HG02870 (cell line): ENCODE data around the gene BMP2.

ENCODE experiments used
- ATAC-seq: cut with Tn5 transposase; IDR thresholded peaks from one replicate; pipeline ENCODE4 v1.9.1; 2021; ENCODE audit warnings: mild to moderate bottlenecking, moderate library complexity; ENCODE audit not compliant: unreplicated experiment

Gene BMP2

DNA sequence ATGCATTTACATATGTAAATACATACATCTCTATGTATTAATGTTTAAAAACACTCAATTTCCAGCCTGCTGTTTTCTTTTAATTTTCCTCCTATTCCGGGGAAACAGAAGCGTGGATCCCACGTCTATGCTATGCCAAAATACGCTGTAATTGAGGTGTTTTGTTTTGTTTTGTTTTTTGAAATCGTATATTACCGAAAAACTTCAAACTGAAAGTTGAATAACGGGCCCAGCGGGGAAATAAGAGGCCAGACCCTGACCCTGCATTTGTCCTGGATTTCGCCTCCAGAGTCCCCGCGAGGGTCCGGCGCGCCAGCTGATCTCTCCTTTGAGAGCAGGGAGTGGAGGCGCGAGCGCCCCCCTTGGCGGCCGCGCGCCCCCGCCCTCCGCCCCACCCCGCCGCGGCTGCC is 355 bp upstream of the BMP2 start:
- ATAC-seq = no peak

GRCh38 chr20:6768228-6769140 is 998 bp downstream of the BMP2 start:
- no peak for ATAC-seq

DNA sequence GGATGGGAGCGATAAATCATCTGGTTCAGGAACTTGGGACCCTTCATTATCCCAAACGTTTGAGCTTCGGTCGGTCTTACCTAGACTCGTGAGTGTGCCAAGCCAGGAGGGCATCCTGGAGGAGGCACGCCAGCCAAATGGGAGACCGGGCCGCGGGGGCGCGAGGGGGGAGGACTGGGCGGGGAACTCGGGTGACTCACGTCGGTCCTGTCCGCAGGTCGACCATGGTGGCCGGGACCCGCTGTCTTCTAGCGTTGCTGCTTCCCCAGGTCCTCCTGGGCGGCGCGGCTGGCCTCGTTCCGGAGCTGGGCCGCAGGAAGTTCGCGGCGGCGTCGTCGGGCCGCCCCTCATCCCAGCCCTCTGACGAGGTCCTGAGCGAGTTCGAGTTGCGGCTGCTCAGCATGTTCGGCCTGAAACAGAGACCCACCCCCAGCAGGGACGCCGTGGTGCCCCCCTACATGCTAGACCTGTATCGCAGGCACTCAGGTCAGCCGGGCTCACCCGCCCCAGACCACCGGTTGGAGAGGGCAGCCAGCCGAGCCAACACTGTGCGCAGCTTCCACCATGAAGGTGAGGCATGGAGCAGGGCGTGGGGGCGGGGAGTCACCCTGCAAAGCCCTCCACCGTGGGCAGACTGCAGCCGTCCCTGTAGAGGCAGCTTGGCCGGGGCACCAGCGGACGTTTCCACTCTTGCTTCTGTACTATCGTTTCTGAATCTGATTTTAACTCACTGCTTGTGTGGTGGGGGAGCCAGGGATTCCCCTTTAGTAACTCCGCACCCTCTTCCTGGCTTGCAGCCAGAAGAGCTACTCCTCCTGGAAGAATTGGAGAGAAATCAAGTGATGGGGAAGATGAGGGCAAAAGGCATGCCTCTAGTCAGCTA is 2.7 kb downstream of the BMP2 start:
- no peak for ATAC-seq

GRCh38 chr20:6770786-6771100 is 3.3 kb downstream of the BMP2 start:
- no peak for ATAC-seq

- ATAC-seq = no peak
These were observed 13.1 kb downstream of the BMP2 start for GRCh38 chr20:6780433-6781190.

- ATAC-seq = no peak
These were observed 16.3 kb downstream of the BMP2 start for GRCh38 chr20:6783752-6784151.

DNA sequence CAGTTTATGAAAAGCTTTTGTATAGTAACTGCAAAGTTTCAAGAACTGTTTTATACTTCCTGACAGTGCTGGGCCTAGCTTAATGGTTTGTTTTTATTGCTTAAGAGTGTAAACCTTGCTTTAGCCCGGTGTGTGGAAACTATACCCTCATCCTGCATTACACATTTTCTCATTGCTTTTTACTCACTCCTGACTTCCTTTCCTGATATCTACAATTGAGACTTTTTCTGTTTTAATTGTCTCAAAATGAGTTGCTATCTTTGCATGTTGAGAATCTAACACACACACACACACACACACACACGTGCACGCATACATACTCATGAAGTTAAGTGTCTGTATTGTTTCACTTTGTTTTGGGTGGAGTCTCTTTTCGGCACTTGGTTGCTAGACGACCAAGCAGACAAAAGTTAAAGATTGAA is 16.7 kb downstream of the BMP2 start:
- no peak for ATAC-seq

- ATAC-seq = no peak
These were observed 17.3 kb downstream of the BMP2 start for GRCh38 chr20:6784767-6785166.

DNA sequence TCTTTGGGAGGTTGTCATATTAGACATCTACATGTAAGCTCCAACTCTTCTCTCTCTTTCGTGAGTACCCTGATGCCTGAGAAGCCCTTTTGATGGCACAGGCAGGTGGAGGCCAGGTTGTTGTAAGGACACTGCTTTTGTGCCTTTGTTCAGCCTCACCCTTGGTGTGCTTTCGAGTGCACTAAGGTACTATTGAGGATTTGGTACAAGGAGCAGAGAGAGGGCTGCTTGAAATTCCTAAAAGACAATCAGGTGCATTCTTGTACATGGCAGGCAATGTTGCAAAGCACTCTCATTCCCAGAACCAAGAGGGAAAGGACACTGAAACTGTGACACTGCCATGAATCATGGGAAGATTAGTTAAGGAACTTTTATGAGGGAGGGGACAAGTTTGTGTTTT is 19.1 kb downstream of the BMP2 start:
- no peak for ATAC-seq

- ATAC-seq = no peak
These were observed 25.3 kb downstream of the BMP2 start for GRCh38 chr20:6792789-6793188.

- ATAC-seq = no peak
These were observed 34.7 kb downstream of the BMP2 start for GRCh38 chr20:6802227-6802626.

GRCh38 chr20:6806275-6806674 is 38.8 kb downstream of the BMP2 start:
- ATAC-seq = no peak

DNA sequence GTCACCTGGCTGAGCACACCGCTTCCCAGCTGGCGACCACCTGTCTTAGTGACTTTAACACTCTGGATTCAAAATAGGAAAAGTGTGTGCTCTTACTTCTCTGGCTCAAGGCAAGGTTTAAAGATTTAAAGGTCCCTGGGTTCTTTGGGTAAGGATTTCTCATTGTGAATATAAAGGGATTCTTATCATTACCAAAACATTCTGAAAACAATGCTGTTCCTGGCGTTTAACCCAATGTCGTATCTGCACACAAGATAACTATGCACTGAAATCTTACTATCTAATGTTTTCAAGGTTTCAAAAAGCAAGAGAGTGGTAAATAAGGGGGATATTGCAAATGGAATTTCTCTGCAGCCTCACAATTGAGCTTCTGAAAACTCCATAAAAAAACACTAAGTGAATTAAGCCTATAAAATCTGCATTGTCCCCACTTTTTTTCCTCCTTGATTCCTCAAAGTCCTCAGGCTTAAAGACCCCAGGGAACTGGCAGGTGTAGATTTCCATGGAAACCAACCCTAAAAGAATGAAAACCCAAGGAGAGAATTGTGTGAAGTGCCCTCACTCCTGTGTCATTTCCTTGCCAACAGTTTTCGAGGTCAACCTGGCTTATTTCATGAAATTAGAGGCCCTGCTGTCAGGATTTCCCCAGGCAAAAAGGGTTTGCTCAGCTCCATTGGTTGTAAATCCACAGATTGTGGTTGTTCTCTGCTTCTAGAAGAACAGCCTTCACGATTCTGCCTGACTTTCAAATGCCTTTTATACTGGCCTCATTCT is 44.0 kb downstream of the BMP2 start:
- ATAC-seq = no peak

GRCh38 chr20:6812530-6812929 is 45.0 kb downstream of the BMP2 start:
- ATAC-seq = no peak

GRCh38 chr20:6814945-6815344 is 47.5 kb downstream of the BMP2 start:
- no peak for ATAC-seq

GRCh38 chr20:6818033-6818808 is 50.7 kb downstream of the BMP2 start:
- ATAC-seq = no peak

DNA sequence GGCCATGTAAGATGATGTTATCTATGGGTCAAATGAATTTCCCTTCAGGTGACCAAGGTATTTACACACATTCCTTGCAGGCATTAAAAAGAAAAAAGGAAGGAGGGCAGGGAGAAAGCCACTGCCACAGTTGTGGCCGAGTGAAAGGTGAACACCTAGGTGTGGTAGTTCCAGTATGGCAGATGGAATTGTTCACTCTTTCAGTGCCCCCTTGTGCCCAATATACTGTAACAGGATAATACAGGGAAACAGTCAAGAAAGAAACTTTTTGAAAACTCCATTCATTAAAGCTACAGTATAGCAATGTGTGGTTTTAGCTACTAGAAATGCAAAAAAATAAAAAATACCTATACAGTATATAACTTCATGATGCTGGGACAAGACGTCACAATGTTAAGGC is 52.1 kb downstream of the BMP2 start:
- ATAC-seq = no peak

DNA sequence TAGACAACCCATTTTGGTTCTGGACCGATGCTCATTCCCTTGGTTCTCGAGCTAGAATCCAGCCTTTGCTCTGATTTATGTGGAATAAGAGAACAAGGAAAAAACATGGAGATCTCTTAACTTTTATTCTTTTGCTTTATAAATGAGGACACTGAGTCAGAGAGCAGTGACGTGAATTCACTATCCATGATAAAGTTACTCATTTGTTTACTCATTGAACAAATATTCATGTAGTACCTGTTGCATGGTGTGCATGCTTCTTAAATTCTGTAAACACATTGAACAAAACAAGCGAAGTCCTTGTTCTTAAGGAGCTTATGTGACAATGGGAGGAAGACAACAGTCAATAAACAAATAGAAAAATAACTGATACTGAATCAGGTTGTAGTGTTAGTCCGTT is 56.9 kb downstream of the BMP2 start:
- ATAC-seq = no peak

DNA sequence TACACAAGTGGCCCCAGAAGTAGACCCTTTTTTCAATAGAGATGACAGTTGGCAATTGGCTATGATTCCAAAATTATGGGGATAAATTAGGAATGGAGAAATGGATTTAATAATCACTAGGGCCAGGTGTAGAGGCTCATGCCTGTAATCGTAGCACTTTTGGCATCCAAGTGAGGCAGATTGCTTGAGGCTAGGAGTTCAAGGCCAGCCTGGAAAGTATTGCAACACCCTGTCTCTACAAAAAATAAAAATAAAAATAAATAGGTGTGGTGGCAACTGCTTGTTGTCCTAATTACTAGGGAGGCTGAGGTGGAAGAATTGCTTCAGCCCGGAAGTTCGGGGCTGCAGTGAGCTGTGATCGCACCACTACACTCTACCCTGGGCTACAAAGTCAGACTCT is 60.0 kb downstream of the BMP2 start:
- ATAC-seq = no peak
